GM13976 (cell line): Measurements from ENCODE around the gene EXOSC5.
"Not testable (repeated sequence)": the region's sequence is repeated elsewhere in the genome, so short reads cannot be mapped to it uniquely, and the experiment has no call there.

ENCODE experiments used
- DNase-seq: peaks from one replicate; pipeline ENCODE4 v3.0.0; 2012; ENCODE audit warnings: low spot score
- CTCF ChIP-seq: IDR thresholded peaks from 2 replicates; pipeline ENCODE4 v1.5.1; 2012; ENCODE audit warnings: borderline replicate concordance, mild to moderate bottlenecking; ENCODE audit not compliant: insufficient read depth; ENCODE audit errors: extremely low read depth, missing control alignments, control extremely low read depth
- in situ Hi-C: fragments of 300-500 bp; cut with MboI; formaldehyde crosslinking; loops from one replicate; pipeline ENCODE4 v1.12.0; 2022; ENCODE audit warnings: low sequenced_read_pairs, mixed read lengths, inconsistent platforms; ENCODE audit not compliant: unreplicated experiment

The EXOSC5 gene

GRCh38 chr19:41351339-41352245 is 45.6 kb downstream of the EXOSC5 start:
- no peak for TF ChIP-seq CTCF
- peak; percentile 87 for DNase-seq
- in situ Hi-C loops: no loop called here

GRCh38 chr19:41350735-41351338 is 46.3 kb downstream of the EXOSC5 start:
- no peak for DNase-seq
- no peak for TF ChIP-seq CTCF
- in situ Hi-C loops: no loop called here

GRCh38 chr19:41346916-41347315 is 50.2 kb downstream of the EXOSC5 start:
- in situ Hi-C loops: not testable (repeated sequence)

GRCh38 chr19:41344162-41344561 is 53.0 kb downstream of the EXOSC5 start:
- no peak for DNase-seq
- in situ Hi-C loops: no loop called here
- no peak for TF ChIP-seq CTCF

More at GRCh38 chr19:41346916-41347315, 50.2 kb downstream of the EXOSC5 start:
- not testable (repeated sequence) for DNase-seq

- DNase-seq: no peak
- in situ Hi-C loops: no loop called here
- TF ChIP-seq CTCF: no peak
Measured at GRCh38 chr19:41341669-41342490, 55.3 kb downstream of the EXOSC5 start.

GRCh38 chr19:41339936-41340335 is 57.2 kb downstream of the EXOSC5 start:
- no peak for TF ChIP-seq CTCF
- in situ Hi-C loops: no loop called here
- no peak for DNase-seq
